HG03378 (cell line): ENCODE data around the gene FOXD2.
"Not testable (repeated sequence)": the region's sequence is repeated elsewhere in the genome, so short reads cannot be mapped to it uniquely, and the experiment has no call there.

ENCODE experiments used
- ATAC-seq: cut with Tn5 transposase; IDR thresholded peaks from one replicate; pipeline ENCODE4 v1.9.1; 2021; ENCODE audit warnings: mild to moderate bottlenecking, moderate library complexity; ENCODE audit not compliant: unreplicated experiment

The FOXD2 gene

GRCh38 chr1:47439017-47439818 is 1.4 kb downstream of the FOXD2 start:
- no peak for ATAC-seq

GRCh38 chr1:47439819-47440598 is 2.2 kb downstream of the FOXD2 start:
- ATAC-seq, result no peak

GRCh38 chr1:47440599-47441081 is 2.8 kb downstream of the FOXD2 start:
- ATAC-seq, result no peak

DNA sequence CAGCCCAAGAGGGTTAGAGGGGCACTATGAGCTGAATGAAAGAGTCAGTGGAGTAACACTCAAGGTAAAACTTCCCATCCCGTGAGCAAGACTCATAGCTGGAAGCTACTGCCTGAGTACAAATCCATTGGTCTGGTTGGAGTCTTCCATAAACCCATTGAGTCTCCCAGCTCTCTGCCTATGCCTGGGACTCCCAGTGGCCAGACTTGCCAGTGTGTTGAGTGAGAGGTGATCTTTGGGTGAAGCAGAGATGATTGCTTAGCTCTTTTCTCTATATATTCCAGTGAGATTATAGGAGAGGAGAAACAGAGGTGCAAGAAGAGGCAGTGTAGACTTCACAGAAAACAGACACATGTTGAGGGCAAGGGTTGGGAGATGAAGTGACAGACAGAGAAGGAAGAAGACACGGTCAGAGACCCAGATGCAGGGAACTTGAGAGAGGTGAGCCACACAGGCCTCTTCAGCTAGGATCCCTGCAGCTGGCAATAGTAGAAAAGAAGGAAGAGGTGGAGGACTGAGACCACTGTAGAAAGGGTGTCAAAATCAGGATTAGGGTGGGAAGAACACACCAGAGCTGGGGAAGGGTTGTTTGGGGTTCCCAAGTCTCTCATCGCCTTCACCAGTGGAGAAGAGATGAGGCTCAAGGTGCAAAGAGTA is 3.7 kb downstream of the FOXD2 start:
- no peak for ATAC-seq

- no peak for ATAC-seq
These were observed 4.4 kb downstream of the FOXD2 start for GRCh38 chr1:47442202-47442601.

- ATAC-seq, result no peak
These were observed 5.1 kb downstream of the FOXD2 start for GRCh38 chr1:47442842-47443529.

GRCh38 chr1:47443530-47444296 is 5.9 kb downstream of the FOXD2 start:
- ATAC-seq, result no peak

DNA sequence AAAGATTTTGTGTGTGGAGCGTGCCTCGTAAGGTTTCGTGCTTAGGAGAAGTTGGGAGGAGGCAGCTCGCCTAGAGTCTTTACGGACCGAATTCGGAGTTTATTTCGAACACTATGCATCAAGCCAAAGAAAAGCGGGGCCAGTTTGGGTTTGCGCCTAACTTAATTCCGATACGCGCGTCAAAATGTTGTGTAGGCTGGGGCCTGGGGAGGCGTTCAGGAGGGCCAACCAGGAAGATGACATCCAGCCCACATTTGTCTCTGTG is 6.4 kb downstream of the FOXD2 start:
- ATAC-seq, result no peak

GRCh38 chr1:47444562-47445465 is 7.0 kb downstream of the FOXD2 start:
- ATAC-seq, result no peak

- ATAC-seq, result no peak
These were observed 8.1 kb downstream of the FOXD2 start for GRCh38 chr1:47445823-47446550.

DNA sequence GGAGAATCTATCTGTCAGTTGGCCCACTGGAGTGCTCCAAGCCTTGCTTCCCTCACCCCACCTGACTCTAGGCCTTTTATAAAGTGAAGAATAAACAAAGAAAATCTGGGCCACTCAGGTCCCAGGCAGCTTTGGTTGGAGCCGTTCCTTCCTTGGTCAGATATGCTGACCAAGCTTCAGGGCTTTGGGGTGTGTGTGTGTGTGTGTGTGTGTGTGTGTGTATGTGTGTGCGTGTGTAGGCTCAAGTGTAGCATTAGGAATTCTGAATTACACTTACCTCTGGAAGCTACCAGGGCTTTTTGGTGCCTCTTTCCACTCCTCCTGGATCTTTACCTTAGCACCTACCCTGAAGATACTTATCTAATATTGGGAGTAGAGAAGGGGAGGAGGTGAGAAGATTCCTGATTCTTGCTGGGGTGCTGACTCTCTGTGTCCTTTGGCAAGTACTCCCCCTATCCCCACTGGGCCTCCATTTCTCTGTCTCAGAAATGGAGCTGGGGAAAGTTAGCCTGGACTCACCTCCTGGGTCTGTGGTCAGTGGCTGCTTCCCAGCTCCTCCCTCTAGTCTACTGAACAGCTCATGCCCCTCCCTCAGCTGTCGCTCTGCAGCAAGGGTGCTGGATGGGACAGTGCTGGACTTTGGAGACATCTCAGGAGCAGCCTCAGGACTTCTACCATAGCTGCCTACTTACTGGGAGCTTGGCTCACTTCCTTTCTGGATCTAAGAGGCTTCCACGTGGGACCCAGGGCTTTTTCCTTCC is 10.8 kb downstream of the FOXD2 start:
- ATAC-seq, result no peak

GRCh38 chr1:47449822-47450552 is 12.1 kb downstream of the FOXD2 start:
- no peak for ATAC-seq

GRCh38 chr1:47450606-47451005 is 12.8 kb downstream of the FOXD2 start:
- ATAC-seq, result no peak

DNA sequence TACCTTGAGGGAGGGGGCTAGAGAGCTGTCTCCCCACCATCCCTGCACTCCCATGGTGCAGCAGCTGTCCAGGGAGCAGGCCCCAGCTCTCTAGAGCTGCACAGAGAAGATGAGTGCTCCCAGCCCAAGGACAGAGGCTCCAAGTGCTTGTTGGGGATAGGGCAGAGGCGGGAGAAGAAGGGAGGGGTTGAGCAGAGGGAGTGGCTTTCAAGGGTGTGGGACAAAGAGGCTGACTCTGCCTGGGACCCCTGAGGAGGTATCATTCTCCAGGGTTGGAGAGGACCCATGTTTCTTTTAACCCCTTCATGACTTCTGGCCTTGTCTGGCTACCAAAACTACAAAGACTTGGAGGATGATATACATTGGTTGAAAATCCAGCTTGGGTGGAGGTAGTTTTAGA is 14.6 kb downstream of the FOXD2 start:
- ATAC-seq, result no peak

DNA sequence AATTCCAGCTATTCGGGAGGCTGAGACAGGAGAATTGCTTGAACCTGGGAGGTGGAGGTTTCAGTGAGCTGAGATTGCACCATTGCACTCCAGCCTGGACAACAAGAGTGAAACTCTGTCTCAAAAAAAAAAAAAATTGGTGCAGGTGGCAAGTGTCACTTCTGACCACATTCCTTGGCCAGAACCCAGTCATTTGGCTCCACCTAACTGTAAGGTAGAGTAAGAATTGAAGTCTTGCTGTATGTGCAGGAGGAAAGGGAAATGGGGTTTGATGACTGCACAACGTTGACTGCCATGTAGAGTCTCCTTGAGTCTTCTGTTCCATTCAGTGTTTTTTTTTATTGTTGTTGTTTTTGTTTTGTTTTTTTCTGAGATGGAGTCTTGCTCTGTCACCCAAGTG is 16.1 kb downstream of the FOXD2 start:
- not testable (repeated sequence) for ATAC-seq

DNA sequence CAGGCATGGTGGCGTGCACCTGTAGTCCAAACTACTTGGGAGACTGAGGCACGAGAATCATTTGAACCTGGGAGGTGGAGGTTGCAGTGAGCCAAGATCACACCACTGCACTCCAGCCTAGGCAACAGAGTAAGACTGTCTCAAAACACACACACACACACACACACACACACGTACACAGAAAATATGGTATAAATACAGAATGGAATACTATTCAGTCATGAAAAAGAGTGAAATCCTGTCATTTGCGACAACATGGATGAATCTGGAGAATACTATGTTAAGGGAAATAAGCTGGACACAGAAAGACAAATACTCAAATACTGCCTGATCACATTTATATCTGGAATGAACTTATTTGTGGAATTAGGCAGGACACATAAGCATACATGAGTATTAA is 18.4 kb downstream of the FOXD2 start:
- no peak for ATAC-seq

DNA sequence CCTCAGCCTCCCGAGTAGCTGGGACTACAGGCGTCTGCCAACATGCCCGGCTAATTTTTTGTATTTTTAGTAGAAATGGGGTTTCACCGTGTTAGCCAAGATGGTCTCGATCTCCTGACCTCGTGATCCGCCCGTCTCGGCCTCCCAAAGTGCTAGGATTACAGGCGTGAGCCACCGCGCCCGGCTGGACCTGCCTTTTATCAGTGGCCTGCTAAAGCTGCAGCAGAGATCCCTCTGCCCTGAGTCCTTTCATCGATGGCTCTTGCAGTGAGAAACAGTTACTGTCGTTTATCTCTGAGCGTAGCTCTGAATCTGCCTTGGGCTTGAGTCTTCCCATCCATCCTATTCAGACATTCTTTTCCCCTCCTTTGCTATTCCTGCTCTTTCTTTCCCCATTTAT is 19.7 kb downstream of the FOXD2 start:
- not testable (repeated sequence) for ATAC-seq
